K562 (cell line): ENCODE data around the gene KCNAB1. TPM values are rescaled to one million over a fixed set of nuclear protein-coding genes. Genes with fewer than 3 reads are reported as not detected.

Experiments
- ATF1 ChIP-seq, 2 experiments: fragments of 450-650 bp in 1 of 2; IDR thresholded peaks; 2 replicates each; pipeline ENCODE4 v1.6.1; 2016; ENCODE audit warnings: missing compliant biosample characterization in 1 of 2, missing genetic modification characterization in 1 of 2
- BRF1 ChIP-seq: IDR thresholded peaks from 3 replicates; pipeline ENCODE4 v1.6.1; 2011; ENCODE audit warnings: borderline replicate concordance, mild to moderate bottlenecking; ENCODE audit not compliant: insufficient read length; ENCODE audit errors: extremely low read depth
- ELF4 ChIP-seq: fragments of 450-650 bp; formaldehyde crosslinking; IDR thresholded peaks from 2 replicates; pipeline ENCODE4 v1.4.0; 2022; ENCODE audit warnings: missing genetic modification characterization
- GTF3C2 ChIP-seq: IDR thresholded peaks from 3 replicates; pipeline ENCODE4 v1.6.1; 2011; ENCODE audit warnings: borderline replicate concordance, mild to moderate bottlenecking, moderate library complexity; ENCODE audit not compliant: insufficient read length; ENCODE audit errors: extremely low read depth
- KAT7 ChIP-seq: sonication (generic); formaldehyde crosslinking; IDR thresholded peaks from 2 replicates; pipeline ENCODE4 v1.8.0; 2022; ENCODE audit warnings: missing genetic modification reagents, mild to moderate bottlenecking, borderline replicate concordance
- MAFF ChIP-seq: IDR thresholded peaks from 2 replicates; pipeline ENCODE4 v1.6.1; 2012; ENCODE audit warnings: low read length, improper control_type of control experiment
- NR2C2 ChIP-seq, 2 experiments: fragments of 200-800 bp in 1 of 2; sonication (Bioruptor generic) in 1 of 2; sonication (generic) in 1 of 2; formaldehyde crosslinking in 1 of 2; IDR thresholded peaks; 2 replicates each; pipeline versions ENCODE4 v1.6.1 to v1.8.0; 2016 to 2022; ENCODE audit warnings: mild to moderate bottlenecking in 1 of 2, missing compliant biosample characterization in 1 of 2, missing genetic modification characterization in 1 of 2, missing genetic modification reagents in 1 of 2
- RREB1 ChIP-seq: fragments of 250-450 bp; sonication (Bioruptor Pico); IDR thresholded peaks from 2 replicates; pipeline ENCODE4 v1.4.0; 2020
- SETDB1 ChIP-seq: IDR thresholded peaks from one replicate; pipeline ENCODE4 v1.6.1; 2012; ENCODE audit warnings: low read length, control low read depth, inconsistent platforms
- YY1 ChIP-seq, 3 experiments: IDR thresholded peaks; 2 replicates each; pipeline ENCODE4 v1.6.1; 2011; ENCODE audit warnings: low read length in 2 of 3, mild to moderate bottlenecking in 2 of 3, moderate library complexity in 2 of 3, borderline replicate concordance in 1 of 3, control low read depth in 1 of 3, low read depth in 1 of 3; ENCODE audit not compliant: insufficient read depth in 3 of 3, insufficient replicate concordance in 2 of 3, control insufficient read depth in 1 of 3, insufficient read length in 1 of 3; ENCODE audit errors: extremely low read depth in 1 of 3
- ZNF140 ChIP-seq: fragments of 250-450 bp; sonication (Bioruptor Pico); IDR thresholded peaks from 2 replicates; pipeline ENCODE4 v1.8.0; 2021; ENCODE audit warnings: moderate library complexity, mild to moderate bottlenecking, inconsistent platforms
- ZNF23 ChIP-seq: fragments of 250-450 bp; sonication (Bioruptor Pico); IDR thresholded peaks from 2 replicates; pipeline ENCODE4 v1.4.0; 2020; ENCODE audit warnings: mild to moderate bottlenecking
- ZNF324 ChIP-seq: fragments of 250-450 bp; sonication (Bioruptor Pico); IDR thresholded peaks from 2 replicates; pipeline ENCODE4 v1.4.0; 2020; ENCODE audit warnings: mild to moderate bottlenecking
- polyA plus RNA-seq, 8 experiments: library from polyadenylated mRNA; depleted of rRNA in 4 of 8; stranded (reverse) in 5 of 8; unstranded in 3 of 8; fragments of >200 nt; fragmentation: Nextera tagmentation in 2 of 8; fragmentation: Illumina TruSeq in 1 of 8; extraction: Ambion mirVana in 2 of 8; extraction: Trizol in 1 of 8; gene quantifications; 2 replicates each; pipeline versions ENCODE4 v1.2.1 to v1.2.3, GENCODE V29; 2011 to 2014; ENCODE audit warnings: inconsistent platforms in 1 of 8, missing spikeins in 1 of 8
- total RNA-seq, 7 experiments: library from RNA; depleted of rRNA in 6 of 7; stranded (reverse); fragments of >200 nt in 6 of 7; fragmentation: Illumina TruSeq in 2 of 7; extraction: Trizol in 2 of 7; gene quantifications; 2 replicates each; pipeline versions ENCODE4 v1.2.1 to v1.2.3, GENCODE V29; 2011 to 2021; ENCODE audit warnings: low replicate concordance in 1 of 7
- TF ChIP-seq, protein P1 (sequence below): fragments of 200-400 bp; formaldehyde crosslinking; IDR thresholded peaks from 2 replicates; pipeline ENCODE4 v1.6.1; 2017; ENCODE audit warnings: mild to moderate bottlenecking, low read depth, low read length, moderate library complexity

Gene KCNAB1
- total and polyA plus RNA-seq, 9 of the 15 experiments (the other 6 are each of a cell fraction or from before 2014, with no cell fraction given), result 0.14 to 1.2 (median 0.51) TPM

DNA sequence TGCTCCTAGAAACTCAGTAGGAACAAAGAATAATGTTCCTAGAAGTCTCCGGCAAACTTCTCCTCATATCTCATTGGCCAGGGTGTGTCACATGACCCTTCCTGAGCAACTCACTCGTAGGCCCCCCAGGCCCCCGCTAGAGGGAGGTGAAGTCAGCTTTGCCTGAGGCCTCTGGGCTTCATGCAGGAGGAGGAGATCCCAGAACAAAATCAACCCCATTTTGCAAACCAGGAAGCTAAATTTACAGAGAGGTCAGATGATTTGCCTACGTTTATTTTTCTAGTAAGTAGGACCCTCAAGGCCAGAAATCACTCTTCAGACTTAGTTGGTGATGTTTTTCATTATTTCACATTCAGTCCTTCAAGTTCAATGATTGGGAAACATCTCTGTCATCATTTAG is 335.5 kb downstream of the KCNAB1 start (continued):
- TF ChIP-seq NR2C2 (CRISPR knock-in tag; IDR thresholded peaks at IDR 0.05) (no peak), NR2C2 (tag; IDR thresholded peaks at IDR 0.05) (0 out of 2 replicates have a peak, but pooled peaks have one; percentile 35), KAT7 (CRISPR knock-in tag) (no peak), ZNF140 (peak; percentile 90), SETDB1 (no peak), MAFF (no peak), ZNF23 (CRISPR knock-in tag) (no peak), GTF3C2 (no peak), YY1 (IDR thresholded peaks at IDR 0.05; ENCODE audit: borderline replicate concordance in 1 of 3, control insufficient read depth in 1 of 3, extremely low read depth in 1 of 3, insufficient read depth in 3 of 3, insufficient read length in 1 of 3, insufficient replicate concordance in 2 of 3, low read depth in 1 of 3, low read length in 2 of 3) (peak in 2 of 3 experiments; percentile 27 to 49), ELF4 (0 out of 2 replicates have a peak, but pooled peaks have one; percentile 27), RREB1 (CRISPR knock-in tag) (no peak), ATF1 (CRISPR knock-in tag; IDR thresholded peaks at IDR 0.05) (no peak), ATF1 (tag; IDR thresholded peaks at IDR 0.05) (0 out of 2 replicates have a peak, but pooled peaks have one; percentile 28), ZNF324 (CRISPR knock-in tag) (no peak), BRF1 (no peak)
- TF ChIP-seq, protein P1, sequence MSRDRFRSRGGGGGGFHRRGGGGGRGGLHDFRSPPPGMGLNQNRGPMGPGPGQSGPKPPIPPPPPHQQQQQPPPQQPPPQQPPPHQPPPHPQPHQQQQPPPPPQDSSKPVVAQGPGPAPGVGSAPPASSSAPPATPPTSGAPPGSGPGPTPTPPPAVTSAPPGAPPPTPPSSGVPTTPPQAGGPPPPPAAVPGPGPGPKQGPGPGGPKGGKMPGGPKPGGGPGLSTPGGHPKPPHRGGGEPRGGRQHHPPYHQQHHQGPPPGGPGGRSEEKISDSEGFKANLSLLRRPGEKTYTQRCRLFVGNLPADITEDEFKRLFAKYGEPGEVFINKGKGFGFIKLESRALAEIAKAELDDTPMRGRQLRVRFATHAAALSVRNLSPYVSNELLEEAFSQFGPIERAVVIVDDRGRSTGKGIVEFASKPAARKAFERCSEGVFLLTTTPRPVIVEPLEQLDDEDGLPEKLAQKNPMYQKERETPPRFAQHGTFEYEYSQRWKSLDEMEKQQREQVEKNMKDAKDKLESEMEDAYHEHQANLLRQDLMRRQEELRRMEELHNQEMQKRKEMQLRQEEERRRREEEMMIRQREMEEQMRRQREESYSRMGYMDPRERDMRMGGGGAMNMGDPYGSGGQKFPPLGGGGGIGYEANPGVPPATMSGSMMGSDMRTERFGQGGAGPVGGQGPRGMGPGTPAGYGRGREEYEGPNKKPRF, result no peak
